HAP-1 (cell line): Measurements from ENCODE around the gene GNAZ.

Experiments
- DNase-seq, 2 experiments: peaks; one replicate each; pipeline ENCODE4 v3.0.0-alpha.2; 2016 to 2020; ENCODE audit warnings: low spot score in 2 of 2
- H3K27me3 ChIP-seq: fragments of 250-450 bp; sonication (Bioruptor Pico); 2 replicates; pipeline ENCODE4 v1.5.1; 2020; ENCODE audit warnings: low read depth, mild to moderate bottlenecking, moderate library complexity
- H3K36me3 ChIP-seq: fragments of 250-450 bp; sonication (Bioruptor Pico); replicated peaks from 2 replicates; pipeline ENCODE4 v1.5.1; 2020; ENCODE audit warnings: mild to moderate bottlenecking
- H3K4me1 ChIP-seq: fragments of 250-450 bp; sonication (Bioruptor Pico); 2 replicates; pipeline ENCODE4 v1.5.1; 2020; ENCODE audit warnings: mild to moderate bottlenecking
- H3K4me3 ChIP-seq: fragments of 250-450 bp; sonication (Bioruptor Pico); 2 replicates; pipeline ENCODE4 v1.5.1; 2020; ENCODE audit warnings: mild to moderate bottlenecking, moderate library complexity
- H3K9me3 ChIP-seq: fragments of 250-450 bp; sonication (Bioruptor Pico); 2 replicates; pipeline ENCODE4 v1.5.1; 2020; ENCODE audit warnings: mild to moderate bottlenecking, moderate library complexity
- in situ Hi-C: fragments of 300-500 bp; cut with MboI; formaldehyde crosslinking; loops from 3 replicates; pipeline ENCODE4 v1.14.3; 2020; ENCODE audit warnings: low sequenced_read_pairs, inconsistent platforms, mixed read lengths

GNAZ gene

DNA sequence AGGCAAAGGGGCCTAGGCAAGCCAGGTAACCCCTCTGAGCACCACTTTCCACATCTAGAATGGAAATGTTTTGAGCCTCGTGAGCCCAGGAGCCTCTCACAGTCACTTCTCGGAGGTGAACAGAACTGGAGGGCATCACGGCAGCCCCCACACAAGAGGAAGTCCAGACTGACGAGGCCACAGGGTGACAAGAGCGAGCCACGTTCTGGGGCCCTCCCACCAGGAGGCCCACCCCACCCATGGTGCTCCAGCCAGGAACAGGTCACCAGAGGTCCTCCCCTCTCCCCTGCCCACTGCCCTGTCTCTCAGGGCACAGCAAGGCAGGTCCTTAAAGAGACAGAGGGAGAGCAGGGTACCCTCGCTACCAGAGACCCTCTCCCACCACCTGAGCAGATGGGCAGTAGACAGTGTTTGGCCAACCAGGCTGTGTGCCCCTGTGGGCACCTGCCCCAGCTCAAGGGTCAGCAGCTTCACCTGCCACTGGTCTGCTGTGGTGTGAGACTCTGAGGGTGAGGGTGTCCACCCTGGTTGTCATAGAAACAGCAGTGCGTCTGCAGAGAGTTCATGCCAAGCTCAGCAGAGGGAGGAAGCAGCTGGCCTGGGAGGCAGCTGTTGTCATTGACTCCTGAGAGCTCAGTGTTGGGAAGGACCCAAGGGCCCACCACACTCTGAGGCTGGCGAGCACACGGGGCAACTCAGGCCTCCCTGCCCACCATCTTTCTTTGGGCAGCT lies 40.0 kb downstream of the GNAZ start:
- no peaks in the 10 kb centered on the region for H3K4me1 ChIP-seq
- in situ Hi-C loops, result no loop called here
- no peaks in the 10 kb centered on the region for H3K9me3 ChIP-seq
- H3K4me3 ChIP-seq, result no peak overlapping the region
- no peaks in the 10 kb centered on the region for H3K27me3 ChIP-seq
- H3K36me3 ChIP-seq, result no peaks in the 10 kb centered on the region
- no peak for DNase-seq

DNA sequence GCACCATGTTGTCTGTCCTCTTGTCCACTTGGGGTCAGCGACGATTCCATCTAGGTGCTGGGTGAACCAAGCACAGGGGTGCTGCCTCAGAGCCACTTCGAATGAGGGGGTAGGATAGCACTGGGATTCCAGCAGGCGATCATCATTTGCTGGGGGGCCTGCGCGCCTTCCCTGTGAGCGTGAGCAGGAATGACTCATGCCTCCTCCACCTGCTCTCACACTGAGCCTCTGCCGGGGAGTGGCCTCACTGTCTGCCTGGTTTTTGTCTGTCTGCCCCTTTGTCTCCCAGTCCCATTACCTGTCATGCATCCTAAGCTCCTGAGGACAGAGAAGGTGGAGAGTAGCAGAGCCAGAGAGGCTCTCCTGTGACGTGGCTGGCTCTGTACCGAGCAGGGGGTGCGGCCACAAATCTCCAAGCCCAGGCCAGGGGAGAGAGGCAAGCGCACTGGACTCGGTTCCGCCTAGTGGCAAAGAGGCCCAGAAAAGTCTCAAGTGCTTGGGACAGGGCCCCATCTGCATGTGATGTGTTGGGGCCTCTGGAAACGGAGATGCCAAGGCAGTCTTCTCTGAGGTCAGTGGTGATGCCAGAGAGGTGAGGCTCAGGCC lies 40.7 kb downstream of the GNAZ start:
- no peak overlapping the region for H3K4me3 ChIP-seq
- in situ Hi-C loops, result no loop called here
- H3K36me3 ChIP-seq, result no peaks in the 10 kb centered on the region
- no peak for DNase-seq
- no peaks in the 10 kb centered on the region for H3K9me3 ChIP-seq
- H3K4me1 ChIP-seq, result no peaks in the 10 kb centered on the region
- H3K27me3 ChIP-seq, result no peaks in the 10 kb centered on the region

DNA sequence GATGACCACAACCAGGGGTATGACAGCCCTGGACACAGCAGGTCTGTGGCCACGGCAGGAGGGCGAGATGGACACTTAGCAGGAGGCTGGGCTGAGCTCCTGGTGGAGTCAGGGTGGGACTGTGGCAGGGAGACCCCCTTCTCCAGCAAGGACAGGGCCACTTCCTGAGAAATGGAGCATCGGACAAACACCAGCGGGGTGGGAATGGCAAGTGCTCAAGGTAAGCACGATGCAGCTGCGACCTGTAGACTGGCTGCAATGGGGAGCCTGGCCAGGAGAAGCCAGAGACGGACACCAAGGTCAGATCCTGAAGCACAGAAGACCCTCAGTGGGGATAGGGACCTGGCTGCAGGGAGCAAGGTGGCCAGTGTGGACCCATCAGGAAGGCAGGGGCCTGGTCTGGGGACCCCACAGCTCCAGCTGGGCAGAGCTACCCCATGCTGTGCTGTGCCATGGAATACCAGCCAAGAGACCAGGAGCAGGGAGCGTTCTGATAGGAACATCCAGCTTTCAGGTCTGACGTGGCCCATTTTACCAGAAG lies 42.2 kb downstream of the GNAZ start:
- Histone ChIP-seq H3K4me1 (no peaks in the 10 kb centered on the region), H3K4me3 (no peak overlapping the region), H3K36me3 (no peaks in the 10 kb centered on the region), H3K27me3 (no peaks in the 10 kb centered on the region), H3K9me3 (no peaks in the 10 kb centered on the region)
- no peak for DNase-seq
- in situ Hi-C loops, result no loop called here

DNA sequence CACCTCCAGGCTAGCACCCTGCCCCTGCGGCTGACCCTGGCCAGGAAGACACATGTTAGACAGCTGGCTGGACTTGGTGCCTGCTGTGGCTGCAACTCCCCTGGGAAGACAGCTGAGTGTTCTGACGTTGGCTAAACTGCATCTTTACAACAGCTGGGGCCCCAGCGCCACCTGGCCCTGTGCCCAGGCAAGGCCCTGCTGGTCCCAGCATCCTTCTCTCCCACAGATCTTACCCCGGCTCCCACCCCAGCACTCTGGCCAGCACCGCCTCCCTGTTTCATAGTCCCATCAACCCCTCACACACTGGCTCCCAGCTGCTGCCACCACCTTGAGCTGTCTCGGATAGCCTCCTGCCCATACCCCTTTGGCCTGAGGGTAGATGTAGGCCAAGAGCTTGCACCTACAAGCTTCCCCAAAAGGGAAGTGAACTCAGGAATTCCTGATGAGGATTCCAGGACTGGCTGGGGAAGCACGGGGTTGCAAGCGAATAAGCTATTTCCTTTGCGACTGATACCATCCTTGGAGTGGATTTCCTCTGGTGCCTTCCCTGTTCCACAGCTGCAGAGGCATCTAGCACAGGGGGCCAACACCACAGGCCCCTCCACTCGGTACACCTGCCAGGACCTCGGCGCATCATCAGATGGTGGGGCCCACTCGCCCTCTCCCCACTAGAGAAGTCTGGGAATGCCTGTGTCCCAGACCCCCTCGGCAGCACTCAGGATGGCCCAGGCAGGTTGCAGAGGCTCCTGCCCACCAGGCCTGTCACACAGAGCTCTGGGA lies 42.9 kb downstream of the GNAZ start:
- DNase-seq, result no peak
- Histone ChIP-seq H3K9me3 (no peaks in the 10 kb centered on the region), H3K36me3 (no peaks in the 10 kb centered on the region), H3K27me3 (no peaks in the 10 kb centered on the region), H3K4me3 (no peak overlapping the region), H3K4me1 (no peaks in the 10 kb centered on the region)
- in situ Hi-C loops, result no loop called here

DNA sequence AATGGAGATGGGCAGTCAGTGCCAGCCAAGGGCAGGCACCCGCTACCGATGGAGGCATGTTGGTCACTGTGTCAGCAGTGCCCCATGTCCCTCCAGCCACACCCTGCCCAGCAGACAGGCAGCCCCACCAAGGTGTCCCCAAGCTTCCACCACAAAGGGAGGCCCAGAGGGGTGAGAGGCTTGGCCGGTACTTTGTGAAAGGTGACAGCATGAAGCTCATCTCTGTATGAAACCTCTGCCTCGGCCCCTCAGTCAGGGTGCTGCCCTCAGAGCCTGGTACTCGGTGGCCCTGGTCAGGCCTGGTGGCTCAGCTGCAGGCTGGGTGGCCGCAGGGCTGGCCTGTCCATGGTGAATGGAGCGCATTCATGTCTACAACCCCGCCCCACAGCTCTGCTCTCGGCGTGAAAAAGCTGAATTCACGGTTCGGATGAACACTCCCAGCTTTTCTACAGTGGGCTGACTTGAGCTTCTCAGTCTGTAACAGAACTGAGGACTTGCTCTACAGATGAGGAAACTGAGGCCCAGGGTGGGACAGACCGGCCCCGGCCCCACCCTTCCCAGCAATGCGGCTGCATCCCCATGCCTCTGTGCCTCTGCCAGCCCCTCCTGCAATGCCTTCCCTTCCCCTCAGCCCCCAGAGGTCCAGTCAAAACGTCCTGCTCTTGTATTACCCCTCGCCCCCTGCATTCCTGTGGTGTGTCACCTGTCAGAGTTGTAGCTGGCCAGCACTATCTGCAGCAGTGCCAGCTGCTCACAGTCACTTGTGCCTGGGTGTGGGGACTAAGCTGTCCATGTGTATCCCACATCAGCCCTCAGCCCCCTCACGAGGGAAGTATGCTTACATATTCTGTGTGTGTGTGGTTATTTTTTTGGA lies 43.8 kb downstream of the GNAZ start:
- DNase-seq, result no peak
- H3K27me3 ChIP-seq, result no peaks in the 10 kb centered on the region
- in situ Hi-C loops, result no loop called here

DNA sequence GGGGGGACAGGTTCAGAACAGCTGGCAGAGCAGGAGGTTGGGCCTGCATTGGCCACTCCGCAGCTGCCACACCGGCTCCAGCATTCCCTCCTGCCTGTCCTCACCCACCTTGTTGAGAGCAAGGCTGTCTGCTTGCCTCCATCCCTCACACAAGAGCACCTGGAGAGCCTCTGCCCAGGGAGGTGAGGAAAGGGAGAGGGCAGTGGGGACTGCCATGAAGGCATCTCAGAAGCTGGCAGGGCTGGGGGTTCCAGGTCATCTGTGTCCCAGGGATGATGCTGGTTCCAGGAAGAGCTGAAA lies 44.4 kb downstream of the GNAZ start:
- in situ Hi-C loops, result no loop called here
- H3K27me3 ChIP-seq, result no peaks in the 10 kb centered on the region

More for the DNA sequence above, 43.8 kb downstream of the GNAZ start:
- Histone ChIP-seq H3K36me3 (no peaks in the 10 kb centered on the region), H3K4me1 (no peaks in the 10 kb centered on the region), H3K9me3 (no peaks in the 10 kb centered on the region), H3K4me3 (no peak overlapping the region)

DNA sequence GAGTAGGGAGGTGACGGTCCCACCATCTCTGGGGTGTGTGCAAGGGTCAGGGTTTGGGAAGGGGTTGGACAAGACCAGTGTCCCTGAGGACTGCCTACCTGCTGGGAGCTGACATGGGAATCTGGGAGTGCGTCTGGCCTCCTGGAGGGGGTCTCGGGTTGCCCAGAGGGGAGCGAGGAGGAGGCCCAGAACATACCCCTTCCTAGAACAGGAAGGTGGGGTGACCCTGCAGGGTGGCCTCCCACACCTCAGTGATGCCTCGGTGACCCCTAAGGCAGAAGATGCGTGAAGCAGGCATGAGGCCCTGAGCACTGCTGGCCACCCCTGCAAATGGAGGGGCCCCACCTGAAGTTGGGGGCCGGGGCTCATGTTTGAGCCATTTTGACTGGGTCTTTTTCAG lies 45.0 kb downstream of the GNAZ start:
- Histone ChIP-seq H3K4me1 (no peaks in the 10 kb centered on the region), H3K9me3 (no peaks in the 10 kb centered on the region), H3K27me3 (no peaks in the 10 kb centered on the region), H3K4me3 (no peak overlapping the region), H3K36me3 (no peaks in the 10 kb centered on the region)
- DNase-seq, result no peak
- in situ Hi-C loops, result no loop called here

More for the DNA sequence above, 44.4 kb downstream of the GNAZ start:
- no peaks in the 10 kb centered on the region for H3K36me3 ChIP-seq
- no peak overlapping the region for H3K4me3 ChIP-seq
- DNase-seq, result no peak
- H3K9me3 ChIP-seq, result no peaks in the 10 kb centered on the region
- no peaks in the 10 kb centered on the region for H3K4me1 ChIP-seq

DNA sequence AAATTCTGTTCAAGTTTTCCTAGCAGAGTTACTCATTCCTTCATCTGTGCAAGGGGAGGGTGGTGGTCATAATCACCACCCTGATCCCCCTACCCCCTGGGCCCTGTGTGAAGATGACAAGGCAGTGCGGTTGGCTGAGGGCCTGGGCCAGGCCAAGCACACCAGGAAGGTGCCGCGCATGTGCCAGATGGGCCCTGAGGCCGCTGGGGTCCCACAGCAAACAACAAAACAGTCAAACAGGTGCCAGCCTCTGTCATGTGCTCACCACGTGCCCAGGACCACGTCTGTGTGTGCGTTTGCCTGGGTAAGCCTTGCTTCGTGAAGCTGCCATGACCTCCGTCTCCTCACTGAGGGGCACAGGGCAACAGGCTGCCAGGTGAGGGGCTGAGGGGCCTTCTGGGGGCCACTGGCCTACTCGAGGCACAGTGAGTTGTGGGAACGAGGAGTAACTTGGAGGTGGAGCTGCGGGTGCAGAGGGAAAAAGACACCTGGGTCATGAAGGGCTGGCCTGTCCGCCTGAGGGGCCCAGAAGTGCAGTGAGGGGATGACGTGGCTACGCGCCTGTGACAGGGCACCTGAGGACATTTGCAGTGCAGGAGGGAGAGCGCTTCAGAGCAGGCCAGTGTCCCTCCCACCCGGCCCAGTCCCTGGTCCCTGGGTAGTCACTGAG lies 45.6 kb downstream of the GNAZ start:
- no peaks in the 10 kb centered on the region for H3K4me1 ChIP-seq
- H3K36me3 ChIP-seq, result no peaks in the 10 kb centered on the region
- H3K27me3 ChIP-seq, result no peaks in the 10 kb centered on the region
- no peaks in the 10 kb centered on the region for H3K9me3 ChIP-seq
- DNase-seq, result no peak
- H3K4me3 ChIP-seq, result no peak overlapping the region
- in situ Hi-C loops, result no loop called here

DNA sequence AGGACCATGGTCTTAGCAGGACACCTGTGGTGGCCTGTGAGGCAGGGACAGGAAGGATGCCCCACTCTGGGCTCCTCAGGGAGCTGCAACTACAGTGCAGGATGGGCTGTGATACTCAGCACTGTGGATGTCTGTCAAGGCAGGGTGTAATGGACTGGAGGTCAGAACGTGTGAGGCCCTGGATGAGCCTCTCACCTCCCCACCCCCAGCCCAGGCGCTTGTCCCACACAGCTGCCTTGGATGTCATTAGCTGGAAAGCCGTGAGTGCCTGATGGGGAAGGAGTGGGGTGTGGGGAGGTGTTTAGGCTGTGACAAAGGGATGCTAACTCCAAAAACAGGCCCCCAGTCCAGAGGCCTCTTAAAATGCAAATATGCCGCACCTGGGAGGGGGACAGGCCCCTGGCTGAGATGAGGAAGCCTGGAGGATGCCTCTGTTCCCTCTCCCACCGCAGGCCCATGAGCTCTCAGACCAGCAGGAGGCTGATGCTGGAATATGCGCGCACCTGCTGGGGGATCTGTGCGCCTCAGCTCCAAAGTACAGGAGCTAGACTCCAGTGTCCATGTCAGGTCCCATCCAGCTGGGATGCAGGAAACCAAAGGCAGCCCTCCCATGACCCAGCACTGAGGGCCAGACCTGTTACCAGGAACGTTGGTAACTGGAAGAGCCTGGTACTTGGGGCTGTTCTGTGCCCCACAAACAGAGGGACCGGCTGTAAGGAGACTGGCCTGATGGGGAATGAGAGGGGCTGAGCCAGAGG lies 46.4 kb downstream of the GNAZ start:
- in situ Hi-C loops, result no loop called here
- H3K4me1 ChIP-seq, result no peaks in the 10 kb centered on the region
- H3K4me3 ChIP-seq, result no peak overlapping the region
- no peaks in the 10 kb centered on the region for H3K36me3 ChIP-seq
- H3K9me3 ChIP-seq, result no peaks in the 10 kb centered on the region
- DNase-seq, result no peak
- H3K27me3 ChIP-seq, result no peaks in the 10 kb centered on the region

DNA sequence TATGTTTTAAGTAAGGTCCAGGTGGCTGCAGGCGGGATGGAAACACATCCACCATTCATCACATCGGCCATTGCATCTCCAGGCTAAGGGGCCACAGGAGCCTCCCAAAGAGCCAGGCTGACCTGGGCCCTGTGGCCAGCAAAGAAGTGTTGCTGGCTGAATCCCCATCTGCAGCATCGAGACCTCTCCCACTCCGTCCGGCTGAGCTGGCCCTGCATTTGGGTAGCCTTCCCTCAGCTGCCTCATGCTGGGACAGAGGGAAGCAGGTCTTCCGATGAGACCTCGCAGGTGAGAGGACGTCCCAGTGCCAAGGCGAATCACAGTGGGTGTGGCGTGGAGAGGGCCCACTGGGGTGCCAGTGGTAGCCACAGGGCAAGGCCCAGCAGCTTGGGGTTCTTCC lies 47.0 kb downstream of the GNAZ start:
- Histone ChIP-seq H3K27me3 (no peaks in the 10 kb centered on the region), H3K9me3 (no peaks in the 10 kb centered on the region), H3K4me3 (no peak overlapping the region), H3K36me3 (no peaks in the 10 kb centered on the region), H3K4me1 (no peaks in the 10 kb centered on the region)
- in situ Hi-C loops, result no loop called here
- no peak for DNase-seq

DNA sequence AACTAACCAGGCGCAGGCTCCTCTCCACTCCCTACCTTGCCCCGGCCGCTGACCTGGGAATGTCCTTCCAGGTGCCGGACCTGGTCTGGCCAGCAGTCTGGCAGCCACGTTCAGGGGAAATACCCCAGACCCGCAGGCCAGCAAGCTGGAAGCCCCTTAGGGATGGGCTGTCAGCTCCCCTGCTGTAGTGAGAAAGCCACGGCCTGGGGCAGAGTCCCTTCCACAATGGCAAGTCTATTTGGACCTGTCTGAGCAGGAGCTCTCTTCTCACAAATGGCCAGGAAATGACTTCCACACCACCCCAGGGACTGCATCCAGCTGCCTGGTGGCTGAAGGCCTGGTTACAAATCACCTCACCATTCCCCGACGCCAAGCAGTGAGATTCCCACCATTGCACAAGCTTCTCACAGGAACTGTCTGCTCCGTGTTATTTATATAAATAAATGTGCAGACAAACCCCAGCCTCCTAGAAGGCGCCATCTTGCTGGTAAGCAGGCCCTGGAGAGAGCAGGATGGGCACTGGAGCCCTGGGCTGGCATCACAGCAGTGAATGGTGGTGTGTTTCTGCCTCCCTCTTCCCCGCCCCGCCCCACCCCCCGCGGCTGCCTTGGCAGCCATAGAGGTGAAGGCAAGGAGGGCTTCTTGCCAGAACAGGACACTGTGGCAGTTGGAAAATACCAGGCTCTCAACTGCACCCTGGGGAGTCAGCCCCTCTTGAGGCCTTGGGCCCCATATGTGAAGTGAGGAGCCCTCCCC lies 47.8 kb downstream of the GNAZ start:
- no peaks in the 10 kb centered on the region for H3K27me3 ChIP-seq
- H3K9me3 ChIP-seq, result no peaks in the 10 kb centered on the region
- H3K36me3 ChIP-seq, result no peaks in the 10 kb centered on the region
- DNase-seq, result no peak
- in situ Hi-C loops, result no loop called here
- H3K4me1 ChIP-seq, result no peaks in the 10 kb centered on the region
- H3K4me3 ChIP-seq, result no peak overlapping the region
